ENCODE measurements around the gene NME9.

DNA sequence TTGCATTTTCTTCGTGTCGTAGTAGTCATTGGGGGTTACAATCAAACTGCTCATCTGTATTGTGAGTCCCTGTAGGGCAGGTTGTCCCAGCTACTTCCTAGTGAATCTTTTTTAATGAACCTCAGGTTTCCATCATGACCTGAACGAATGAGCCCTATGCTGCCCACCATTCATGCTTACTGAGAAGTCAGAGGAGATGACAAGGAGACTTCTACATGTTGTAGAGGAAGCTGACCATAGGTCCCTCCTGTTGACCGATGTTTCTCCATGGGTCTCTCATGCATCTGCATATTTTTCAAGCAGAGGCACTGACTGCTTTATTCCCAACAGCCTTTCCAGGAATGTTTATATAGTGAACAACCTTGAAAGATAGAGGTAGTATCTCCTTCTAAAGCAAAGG is 5.0 kb upstream of the NME9 start:
- TF ChIP-seq, protein P1, sequence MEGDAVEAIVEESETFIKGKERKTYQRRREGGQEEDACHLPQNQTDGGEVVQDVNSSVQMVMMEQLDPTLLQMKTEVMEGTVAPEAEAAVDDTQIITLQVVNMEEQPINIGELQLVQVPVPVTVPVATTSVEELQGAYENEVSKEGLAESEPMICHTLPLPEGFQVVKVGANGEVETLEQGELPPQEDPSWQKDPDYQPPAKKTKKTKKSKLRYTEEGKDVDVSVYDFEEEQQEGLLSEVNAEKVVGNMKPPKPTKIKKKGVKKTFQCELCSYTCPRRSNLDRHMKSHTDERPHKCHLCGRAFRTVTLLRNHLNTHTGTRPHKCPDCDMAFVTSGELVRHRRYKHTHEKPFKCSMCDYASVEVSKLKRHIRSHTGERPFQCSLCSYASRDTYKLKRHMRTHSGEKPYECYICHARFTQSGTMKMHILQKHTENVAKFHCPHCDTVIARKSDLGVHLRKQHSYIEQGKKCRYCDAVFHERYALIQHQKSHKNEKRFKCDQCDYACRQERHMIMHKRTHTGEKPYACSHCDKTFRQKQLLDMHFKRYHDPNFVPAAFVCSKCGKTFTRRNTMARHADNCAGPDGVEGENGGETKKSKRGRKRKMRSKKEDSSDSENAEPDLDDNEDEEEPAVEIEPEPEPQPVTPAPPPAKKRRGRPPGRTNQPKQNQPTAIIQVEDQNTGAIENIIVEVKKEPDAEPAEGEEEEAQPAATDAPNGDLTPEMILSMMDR (IDR thresholded peaks at IDR 0.05 in 4 of 5, conservative IDR thresholded peaks at IDR 0.05 in 1 of 5): no peak
- no peak for TF ChIP-seq POLR2A (IDR thresholded peaks at IDR 0.05)
